Tibial artery (tissue), 4 donors: ENCODE results near the gene STON2.

Experiments used
- DNase-seq, 2 donors: peaks; one replicate each; pipeline ENCODE4 v3.0.0-alpha.2; 2019
- H3K27ac ChIP-seq, 2 donors: fragments of 200-600 bp; sonication (generic) in 1 of 2; 1 replicate in 1 of 2; 2 replicates in 1 of 2; pipeline ENCODE4 v1.5.1; 2018 to 2019; ENCODE audit warnings: mild to moderate bottlenecking in 1 of 2
- H3K27me3 ChIP-seq, 2 donors: fragments of 200-600 bp; sonication (generic) in 1 of 2; one replicate each; pipeline versions ENCODE4 v1.5.1 to v1.6.0; 2016 to 2019
- H3K36me3 ChIP-seq, 3 donors: fragments of 200-600 bp; sonication (generic) in 2 of 3; one replicate each; pipeline ENCODE4 v1.5.1; 2016 to 2019; ENCODE audit warnings: mild to moderate bottlenecking in 2 of 3
- H3K4me1 ChIP-seq, 4 donors: fragments of 200-600 bp; sonication (generic) in 2 of 4; 1 replicate in 3 of 4; 2 replicates in 1 of 4; pipeline ENCODE4 v1.5.1; 2016 to 2019
- H3K4me3 ChIP-seq, 2 donors: fragments of 200-600 bp; sonication (generic) in 1 of 2; 1 replicate in 1 of 2; 2 replicates in 1 of 2; pipeline ENCODE4 v1.5.1; 2018 to 2019; ENCODE audit warnings: mild to moderate bottlenecking in 2 of 2
- H3K9me3 ChIP-seq, 3 donors: fragments of 200-600 bp; sonication (generic) in 1 of 3; one replicate each; pipeline ENCODE4 v1.5.1; 2016 to 2019
- CTCF ChIP-seq, 2 experiments: fragments of 200-600 bp in 1 of 2; fragments of 450-650 bp in 1 of 2; IDR thresholded peaks; one replicate each; pipeline ENCODE4 v1.5.1; 2017 to 2019; ENCODE audit warnings: antibody characterized with exemption in 2 of 2, mild to moderate bottlenecking in 1 of 2, moderate library complexity in 1 of 2
- intact Hi-C: fragments of 100-400 bp; cut with DNase I; formaldehyde crosslinking; loops from one replicate; pipeline ENCODE4 v1.15.0; 2023; ENCODE audit warnings: low total_unique reads

The STON2 gene

DNA sequence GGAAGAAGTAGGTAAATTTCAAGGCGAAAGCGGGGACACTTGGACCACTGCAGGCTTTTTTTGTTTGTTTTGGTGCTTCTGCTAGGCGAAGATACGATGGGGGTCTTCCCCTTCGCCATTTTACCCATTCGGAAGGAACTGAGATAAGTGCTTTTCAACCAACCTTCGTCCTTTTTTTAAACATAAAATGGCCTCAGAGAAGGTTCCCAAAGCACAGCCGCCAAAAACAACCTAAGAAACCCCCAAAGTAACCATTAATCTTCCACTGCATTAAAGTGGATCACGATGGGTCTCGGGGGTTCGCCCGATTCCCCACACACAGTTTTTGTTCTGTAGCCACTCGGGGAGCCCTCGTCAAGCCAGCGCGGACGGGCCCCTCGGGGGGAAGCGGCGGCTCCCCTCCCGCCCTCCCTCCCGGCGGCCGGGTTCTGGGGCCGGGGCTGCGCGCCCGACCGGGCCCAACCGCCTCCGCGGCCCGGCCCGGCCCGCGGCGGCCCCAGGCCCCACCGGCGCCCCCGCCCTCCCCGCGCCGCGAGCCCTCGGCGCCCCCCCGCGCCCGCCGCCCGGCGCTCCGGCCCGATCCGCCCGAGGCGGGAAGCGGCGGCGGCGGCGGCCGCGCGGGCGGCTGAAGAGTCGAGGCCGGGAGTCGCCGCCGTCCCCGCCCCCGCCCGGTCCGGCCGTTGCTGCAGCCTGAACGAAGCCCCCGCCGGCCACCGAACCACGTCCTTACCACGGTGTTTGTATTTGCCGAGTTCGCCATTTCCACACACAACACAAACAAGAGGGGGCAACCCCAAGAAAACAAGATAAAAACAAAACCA is 180.2 kb downstream of the STON2 start:
- peak overlapping the region; percentile 92 to 99 for H3K27ac ChIP-seq
- DNase-seq, result peak; percentile 27 to 74
- peaks cover 3 to 13% (median 11%) of the 10 kb centered on the region in 3 donors for H3K36me3 ChIP-seq
- no peaks in the 10 kb centered on the region for H3K9me3 ChIP-seq
- TF ChIP-seq CTCF (IDR thresholded peaks at IDR 0.05), result no peak
- no peaks in the 10 kb centered on the region for H3K27me3 ChIP-seq
- intact Hi-C loops, result loop anchor here (5.0 kb wide), 1 partner anchor 48 kb away; no protein-coding TSS in a partner anchor
- H3K4me3 ChIP-seq, result peak overlapping the region; percentile 84 to 95
- H3K4me1 ChIP-seq, result peaks cover 0 to 40% (median 13%) of the 10 kb centered on the region in 4 donors

- peak overlapping the region; percentile 92 to 99 for H3K27ac ChIP-seq
- peaks cover 0 to 40% (median 13%) of the 10 kb centered on the region in 4 donors for H3K4me1 ChIP-seq
- no peaks in the 10 kb centered on the region for H3K9me3 ChIP-seq
- peak; percentile 95 to 96 for DNase-seq
- no peak for TF ChIP-seq CTCF (IDR thresholded peaks at IDR 0.05)
- H3K27me3 ChIP-seq, result no peaks in the 10 kb centered on the region
- peaks cover 5 to 19% (median 17%) of the 10 kb centered on the region in 3 donors for H3K36me3 ChIP-seq
- H3K4me3 ChIP-seq, result peak overlapping the region; percentile 84 to 95
- intact Hi-C loops, result no loop called here
Measured at GRCh38 chr14:81219210-81219758, 180.8 kb downstream of the STON2 start.

DNA sequence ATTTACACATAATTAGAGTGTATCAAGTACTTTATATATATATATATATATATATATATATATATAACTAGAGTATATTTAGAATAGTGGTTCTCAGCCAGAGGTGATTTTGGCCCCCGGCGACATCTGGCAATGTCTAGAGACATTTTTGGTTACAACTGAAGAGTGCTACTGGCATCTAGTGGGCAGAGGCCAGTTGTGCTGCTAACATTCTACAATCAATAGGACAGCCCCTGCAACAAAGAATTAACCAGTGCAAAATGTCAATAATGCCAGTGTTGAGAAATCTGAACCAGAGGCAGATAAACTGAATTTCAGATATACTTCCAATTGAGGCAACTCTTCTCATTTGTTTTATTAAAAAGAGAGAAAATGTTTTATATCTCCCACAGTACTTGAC is 188.3 kb downstream of the STON2 start:
- peak in 1 of 2 donors; percentile 24 for DNase-seq
- Histone ChIP-seq H3K4me1 (peaks cover 0 to 36% (median 10%) of the 10 kb centered on the region in 4 donors), H3K27me3 (no peaks in the 10 kb centered on the region), H3K36me3 (peaks cover 26 to 60% (median 28%) of the 10 kb centered on the region in 3 donors), H3K27ac (no peak overlapping the region), H3K4me3 (no peak overlapping the region), H3K9me3 (no peaks in the 10 kb centered on the region)
- intact Hi-C loops, result loop anchor here (5.0 kb wide), 1 partner anchor 1370 kb away; no protein-coding TSS in a partner anchor
- TF ChIP-seq CTCF (IDR thresholded peaks at IDR 0.05), result peak; percentile 25 to 26
